K562 (cell line): ENCODE data around the gene FAM149B1. TPM values are rescaled to one million over a fixed set of nuclear protein-coding genes. Genes with fewer than 3 reads are reported as not detected.
A peak's percentile ranks its signal among the peaks of the same experiment; 100 is the strongest.

Experiments used
- ARNT ChIP-seq, 2 experiments: fragments of 450-650 bp; IDR thresholded peaks; 2 replicates each; pipeline ENCODE4 v1.6.1; 2016; ENCODE audit warnings: mild to moderate bottlenecking in 1 of 2
- NBN ChIP-seq: fragments of 450-650 bp; IDR thresholded peaks from 2 replicates; pipeline ENCODE4 v1.6.1; 2016; ENCODE audit warnings: low read depth, mild to moderate bottlenecking
- POLR2A ChIP-seq: fragments of 450-650 bp; conservative IDR thresholded peaks from 2 replicates; pipeline ENCODE4 v1.6.1; 2016
- PTRF ChIP-seq: fragments of 450-650 bp; IDR thresholded peaks from 2 replicates; pipeline ENCODE4 v1.6.1; 2016; ENCODE audit warnings: mild to moderate bottlenecking, missing genetic modification characterization, missing compliant biosample characterization
- RAD21 ChIP-seq, 2 experiments: fragments of 250-450 bp in 1 of 2; fragments of 450-650 bp in 1 of 2; sonication (Bioruptor Pico) in 1 of 2; formaldehyde crosslinking in 1 of 2; IDR thresholded peaks in 1 of 2; conservative IDR thresholded peaks in 1 of 2; 2 replicates each; pipeline versions ENCODE4 v1.4.0 to v1.8.0; 2020 to 2022; ENCODE audit warnings: mild to moderate bottlenecking in 2 of 2, moderate library complexity in 1 of 2
- RB1 ChIP-seq: fragments of 450-650 bp; IDR thresholded peaks from 2 replicates; pipeline ENCODE4 v1.6.1; 2017; ENCODE audit warnings: low read depth, mild to moderate bottlenecking
- RCOR1 ChIP-seq, 2 experiments: IDR thresholded peaks; 2 replicates each; pipeline ENCODE4 v1.6.1; 2012; ENCODE audit warnings: low read depth in 2 of 2, low read length in 2 of 2, borderline replicate concordance in 1 of 2, improper control_type of control experiment in 1 of 2
- RFX5 ChIP-seq: IDR thresholded peaks from 2 replicates; pipeline ENCODE4 v1.6.1; 2011; ENCODE audit warnings: low read depth, mild to moderate bottlenecking, improper control_type of control experiment, low read length
- SIN3B ChIP-seq: fragments of 450-650 bp; IDR thresholded peaks from 2 replicates; pipeline ENCODE4 v1.6.1; 2017; ENCODE audit warnings: low read depth, mild to moderate bottlenecking, moderate library complexity
- SMARCA4 ChIP-seq: fragments of 450-650 bp; IDR thresholded peaks from 2 replicates; pipeline ENCODE4 v1.6.1; 2016
- THRAP3 ChIP-seq: fragments of 450-650 bp; IDR thresholded peaks from 2 replicates; pipeline ENCODE4 v1.6.1; 2016; ENCODE audit warnings: mild to moderate bottlenecking, inconsistent platforms, borderline replicate concordance
- TRIM24 ChIP-seq, 2 experiments: fragments of 450-650 bp; IDR thresholded peaks; 2 replicates each; pipeline ENCODE4 v1.6.1; 2016
- ZNF347 ChIP-seq: fragments of 450-650 bp; formaldehyde crosslinking; IDR thresholded peaks from 2 replicates; pipeline ENCODE4 v1.4.0; 2020; ENCODE audit warnings: low read depth, mild to moderate bottlenecking, moderate library complexity
- polyA plus RNA-seq, 8 experiments: library from polyadenylated mRNA; depleted of rRNA in 4 of 8; stranded (reverse) in 5 of 8; unstranded in 3 of 8; fragments of >200 nt; fragmentation: Nextera tagmentation in 2 of 8; fragmentation: Illumina TruSeq in 1 of 8; extraction: Ambion mirVana in 2 of 8; extraction: Trizol in 1 of 8; gene quantifications; 2 replicates each; pipeline versions ENCODE4 v1.2.1 to v1.2.3, GENCODE V29; 2011 to 2014; ENCODE audit warnings: inconsistent platforms in 1 of 8, missing spikeins in 1 of 8
- total RNA-seq, 7 experiments: library from RNA; depleted of rRNA in 6 of 7; stranded (reverse); fragments of >200 nt in 6 of 7; fragmentation: Illumina TruSeq in 2 of 7; extraction: Trizol in 2 of 7; gene quantifications; 2 replicates each; pipeline versions ENCODE4 v1.2.1 to v1.2.3, GENCODE V29; 2011 to 2021; ENCODE audit warnings: low replicate concordance in 1 of 7
- TF ChIP-seq, protein P1 (sequence below): sonication (generic); formaldehyde crosslinking; IDR thresholded peaks from 2 replicates; pipeline ENCODE4 v1.8.1; 2023; ENCODE audit warnings: mild to moderate bottlenecking, missing genetic modification reagents
- TF ChIP-seq, protein P2 (sequence below): sonication (generic); formaldehyde crosslinking; IDR thresholded peaks from 2 replicates; pipeline ENCODE4 v1.8.1; 2022; ENCODE audit warnings: missing genetic modification reagents
- TF ChIP-seq, protein P3 (sequence below): IDR thresholded peaks from 2 replicates; pipeline ENCODE4 v1.6.1; 2012; ENCODE audit warnings: low read depth, low read length, improper control_type of control experiment, borderline replicate concordance
- TF ChIP-seq, protein P4 (sequence below): fragments of 450-650 bp; formaldehyde crosslinking; conservative IDR thresholded peaks from 2 replicates; pipeline ENCODE4 v1.4.0; 2022; ENCODE audit warnings: mild to moderate bottlenecking, missing genetic modification characterization
- TF ChIP-seq, protein P5 (sequence below): sonication (generic); formaldehyde crosslinking; IDR thresholded peaks from 2 replicates; pipeline ENCODE4 v1.8.1; 2023; ENCODE audit warnings: mild to moderate bottlenecking, missing genetic modification reagents, moderate library complexity

Gene FAM149B1
- total and polyA plus RNA-seq, 9 of the 15 experiments (the other 6 are each of a cell fraction or from before 2014, with no cell fraction given), result 4.2 to 18.5 (median 9.3) TPM

DNA sequence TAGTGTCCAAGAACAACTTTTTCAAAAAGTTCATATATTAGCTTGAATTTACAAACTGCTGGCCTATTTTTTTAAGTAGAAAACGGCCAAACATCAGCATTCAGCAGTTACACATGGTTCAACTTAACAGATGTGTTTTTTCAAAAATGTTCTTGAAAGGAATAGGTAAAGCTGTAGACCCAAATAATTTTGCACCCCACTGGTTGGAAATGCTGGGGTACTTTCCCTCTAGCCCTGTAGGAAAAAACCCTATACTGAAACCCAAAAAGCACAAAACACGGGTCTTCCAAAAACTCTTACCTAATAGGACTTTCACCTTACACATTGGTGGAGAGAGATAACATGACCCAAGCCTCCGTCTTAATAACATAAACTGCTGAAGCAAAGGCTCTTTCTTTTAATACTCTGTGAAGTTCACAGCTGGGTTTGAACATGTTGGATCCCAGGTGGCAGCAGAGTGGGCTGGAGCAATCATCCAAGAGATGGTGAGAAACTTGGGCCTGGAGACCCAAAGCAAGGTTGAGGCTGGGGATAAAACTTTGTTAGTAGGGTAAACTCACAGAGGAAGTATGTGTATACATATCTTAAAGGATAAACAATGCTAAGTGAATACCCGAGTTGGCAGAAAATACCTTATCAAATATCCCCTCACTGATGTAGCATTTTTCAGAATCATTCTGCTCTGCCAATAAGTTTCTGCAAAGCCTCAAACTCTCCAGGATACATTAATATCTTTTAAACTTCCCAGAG is 79.8 kb downstream of the FAM149B1 start (continued):
- TF ChIP-seq RB1 (no peak), POLR2A (no peak), RFX5 (no peak), RCOR1 (IDR thresholded peaks at IDR 0.05; ENCODE audit: borderline replicate concordance in 1 of 2, low read depth in 2 of 2, low read length in 2 of 2) (no peak), THRAP3 (0 out of 2 replicates have a peak, but pooled peaks have one; percentile 46), PTRF (tag) (no peak), TRIM24 (IDR thresholded peaks at IDR 0.05) (no peak), ZNF347 (CRISPR knock-in tag) (no peak), SIN3B (no peak), ARNT (IDR thresholded peaks at IDR 0.05) (peak in 1 of 2 experiments; percentile 69; a peak in 1 of 4 replicates), RAD21 (CRISPR knock-in tag; conservative IDR thresholded peaks at IDR 0.05 in 1 of 2, IDR thresholded peaks at IDR 0.05 in 1 of 2) (no peak; a peak in 1 of 4 replicates), NBN (no peak; the same call in 1 of the 2 replicates), SMARCA4 (0 out of 2 replicates have a peak, but pooled peaks have one; percentile 37)
- TF ChIP-seq, protein P1, sequence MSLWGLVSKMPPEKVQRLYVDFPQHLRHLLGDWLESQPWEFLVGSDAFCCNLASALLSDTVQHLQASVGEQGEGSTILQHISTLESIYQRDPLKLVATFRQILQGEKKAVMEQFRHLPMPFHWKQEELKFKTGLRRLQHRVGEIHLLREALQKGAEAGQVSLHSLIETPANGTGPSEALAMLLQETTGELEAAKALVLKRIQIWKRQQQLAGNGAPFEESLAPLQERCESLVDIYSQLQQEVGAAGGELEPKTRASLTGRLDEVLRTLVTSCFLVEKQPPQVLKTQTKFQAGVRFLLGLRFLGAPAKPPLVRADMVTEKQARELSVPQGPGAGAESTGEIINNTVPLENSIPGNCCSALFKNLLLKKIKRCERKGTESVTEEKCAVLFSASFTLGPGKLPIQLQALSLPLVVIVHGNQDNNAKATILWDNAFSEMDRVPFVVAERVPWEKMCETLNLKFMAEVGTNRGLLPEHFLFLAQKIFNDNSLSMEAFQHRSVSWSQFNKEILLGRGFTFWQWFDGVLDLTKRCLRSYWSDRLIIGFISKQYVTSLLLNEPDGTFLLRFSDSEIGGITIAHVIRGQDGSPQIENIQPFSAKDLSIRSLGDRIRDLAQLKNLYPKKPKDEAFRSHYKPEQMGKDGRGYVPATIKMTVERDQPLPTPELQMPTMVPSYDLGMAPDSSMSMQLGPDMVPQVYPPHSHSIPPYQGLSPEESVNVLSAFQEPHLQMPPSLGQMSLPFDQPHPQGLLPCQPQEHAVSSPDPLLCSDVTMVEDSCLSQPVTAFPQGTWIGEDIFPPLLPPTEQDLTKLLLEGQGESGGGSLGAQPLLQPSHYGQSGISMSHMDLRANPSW (CRISPR knock-in tag), result no peak
- TF ChIP-seq, protein P2, sequence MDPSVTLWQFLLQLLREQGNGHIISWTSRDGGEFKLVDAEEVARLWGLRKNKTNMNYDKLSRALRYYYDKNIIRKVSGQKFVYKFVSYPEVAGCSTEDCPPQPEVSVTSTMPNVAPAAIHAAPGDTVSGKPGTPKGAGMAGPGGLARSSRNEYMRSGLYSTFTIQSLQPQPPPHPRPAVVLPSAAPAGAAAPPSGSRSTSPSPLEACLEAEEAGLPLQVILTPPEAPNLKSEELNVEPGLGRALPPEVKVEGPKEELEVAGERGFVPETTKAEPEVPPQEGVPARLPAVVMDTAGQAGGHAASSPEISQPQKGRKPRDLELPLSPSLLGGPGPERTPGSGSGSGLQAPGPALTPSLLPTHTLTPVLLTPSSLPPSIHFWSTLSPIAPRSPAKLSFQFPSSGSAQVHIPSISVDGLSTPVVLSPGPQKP (CRISPR knock-in tag), result no peak
- TF ChIP-seq, protein P3, sequence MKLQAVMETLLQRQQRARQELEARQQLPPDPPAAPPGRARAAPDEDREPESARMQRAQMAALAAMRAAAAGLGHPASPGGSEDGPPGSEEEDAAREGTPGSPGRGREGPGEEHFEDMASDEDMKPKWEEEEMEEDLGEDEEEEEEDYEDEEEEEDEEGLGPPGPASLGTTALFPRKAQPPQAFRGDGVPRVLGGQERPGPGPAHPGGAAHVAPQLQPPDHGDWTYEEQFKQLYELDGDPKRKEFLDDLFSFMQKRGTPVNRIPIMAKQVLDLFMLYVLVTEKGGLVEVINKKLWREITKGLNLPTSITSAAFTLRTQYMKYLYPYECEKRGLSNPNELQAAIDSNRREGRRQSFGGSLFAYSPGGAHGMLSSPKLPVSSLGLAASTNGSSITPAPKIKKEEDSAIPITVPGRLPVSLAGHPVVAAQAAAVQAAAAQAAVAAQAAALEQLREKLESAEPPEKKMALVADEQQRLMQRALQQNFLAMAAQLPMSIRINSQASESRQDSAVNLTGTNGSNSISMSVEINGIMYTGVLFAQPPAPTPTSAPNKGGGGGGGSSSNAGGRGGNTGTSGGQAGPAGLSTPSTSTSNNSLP, result no peak
- TF ChIP-seq, protein P4, sequence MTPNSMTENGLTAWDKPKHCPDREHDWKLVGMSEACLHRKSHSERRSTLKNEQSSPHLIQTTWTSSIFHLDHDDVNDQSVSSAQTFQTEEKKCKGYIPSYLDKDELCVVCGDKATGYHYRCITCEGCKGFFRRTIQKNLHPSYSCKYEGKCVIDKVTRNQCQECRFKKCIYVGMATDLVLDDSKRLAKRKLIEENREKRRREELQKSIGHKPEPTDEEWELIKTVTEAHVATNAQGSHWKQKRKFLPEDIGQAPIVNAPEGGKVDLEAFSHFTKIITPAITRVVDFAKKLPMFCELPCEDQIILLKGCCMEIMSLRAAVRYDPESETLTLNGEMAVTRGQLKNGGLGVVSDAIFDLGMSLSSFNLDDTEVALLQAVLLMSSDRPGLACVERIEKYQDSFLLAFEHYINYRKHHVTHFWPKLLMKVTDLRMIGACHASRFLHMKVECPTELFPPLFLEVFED, result no peak
- TF ChIP-seq, protein P5, sequence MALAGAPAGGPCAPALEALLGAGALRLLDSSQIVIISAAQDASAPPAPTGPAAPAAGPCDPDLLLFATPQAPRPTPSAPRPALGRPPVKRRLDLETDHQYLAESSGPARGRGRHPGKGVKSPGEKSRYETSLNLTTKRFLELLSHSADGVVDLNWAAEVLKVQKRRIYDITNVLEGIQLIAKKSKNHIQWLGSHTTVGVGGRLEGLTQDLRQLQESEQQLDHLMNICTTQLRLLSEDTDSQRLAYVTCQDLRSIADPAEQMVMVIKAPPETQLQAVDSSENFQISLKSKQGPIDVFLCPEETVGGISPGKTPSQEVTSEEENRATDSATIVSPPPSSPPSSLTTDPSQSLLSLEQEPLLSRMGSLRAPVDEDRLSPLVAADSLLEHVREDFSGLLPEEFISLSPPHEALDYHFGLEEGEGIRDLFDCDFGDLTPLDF, result no peak
